Epithelial cell of proximal tubule (primary cell): ENCODE data around the gene NFYC. TPM values are rescaled to one million over a fixed set of nuclear protein-coding genes. Genes with fewer than 3 reads are reported as not detected.

Experiments
- DNase-seq: peaks from one replicate; pipeline ENCODE4 v3.0.0-alpha.2; 2011; ENCODE audit warnings: low read depth
- H3K4me3 ChIP-seq: 2 replicates; pipeline ENCODE4 v1.5.1; 2011; ENCODE audit warnings: low read depth, mild to moderate bottlenecking, low read length
- total RNA-seq: library from RNA; depleted of rRNA; stranded (reverse); fragments of >200 nt; gene quantifications from 2 replicates; pipeline ENCODE4 v1.2.3, GENCODE V29; 2015
- TF ChIP-seq, protein P1 (sequence below): conservative IDR thresholded peaks from 2 replicates; pipeline ENCODE4 v1.5.1; 2012; ENCODE audit warnings: low read depth, mild to moderate bottlenecking, low read length

The NFYC gene
- total RNA-seq, 1 donor from 2014 or later: 50.5 TPM

DNA sequence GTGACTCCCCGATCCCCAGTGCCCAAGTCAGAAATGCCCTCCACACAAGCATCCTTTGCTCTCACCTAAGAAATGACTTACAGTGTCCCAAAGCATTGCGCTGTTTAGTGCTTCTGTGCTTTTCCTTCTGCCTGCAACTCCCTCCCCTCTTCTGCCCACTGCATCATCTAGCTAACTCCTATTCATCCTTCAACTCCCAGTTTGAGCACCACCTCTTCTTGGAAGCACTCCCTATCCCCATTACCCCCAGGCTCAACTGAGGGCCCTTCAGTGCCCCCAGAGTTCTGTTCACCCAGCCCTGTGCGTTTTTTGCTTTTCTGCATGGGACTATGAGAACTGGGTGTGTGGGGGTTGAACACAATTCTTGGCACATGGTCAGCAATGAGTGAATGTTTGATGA is 102.1 kb downstream of the NFYC start:
- TF ChIP-seq, protein P1, sequence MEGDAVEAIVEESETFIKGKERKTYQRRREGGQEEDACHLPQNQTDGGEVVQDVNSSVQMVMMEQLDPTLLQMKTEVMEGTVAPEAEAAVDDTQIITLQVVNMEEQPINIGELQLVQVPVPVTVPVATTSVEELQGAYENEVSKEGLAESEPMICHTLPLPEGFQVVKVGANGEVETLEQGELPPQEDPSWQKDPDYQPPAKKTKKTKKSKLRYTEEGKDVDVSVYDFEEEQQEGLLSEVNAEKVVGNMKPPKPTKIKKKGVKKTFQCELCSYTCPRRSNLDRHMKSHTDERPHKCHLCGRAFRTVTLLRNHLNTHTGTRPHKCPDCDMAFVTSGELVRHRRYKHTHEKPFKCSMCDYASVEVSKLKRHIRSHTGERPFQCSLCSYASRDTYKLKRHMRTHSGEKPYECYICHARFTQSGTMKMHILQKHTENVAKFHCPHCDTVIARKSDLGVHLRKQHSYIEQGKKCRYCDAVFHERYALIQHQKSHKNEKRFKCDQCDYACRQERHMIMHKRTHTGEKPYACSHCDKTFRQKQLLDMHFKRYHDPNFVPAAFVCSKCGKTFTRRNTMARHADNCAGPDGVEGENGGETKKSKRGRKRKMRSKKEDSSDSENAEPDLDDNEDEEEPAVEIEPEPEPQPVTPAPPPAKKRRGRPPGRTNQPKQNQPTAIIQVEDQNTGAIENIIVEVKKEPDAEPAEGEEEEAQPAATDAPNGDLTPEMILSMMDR: no peak
- no peak overlapping the region for H3K4me3 ChIP-seq
- no peak for DNase-seq

- no peak for DNase-seq
- TF ChIP-seq, protein P1: no peak
- H3K4me3 ChIP-seq: no peak overlapping the region
Observed at GRCh38 chr1:40794048-40794447, 102.5 kb downstream of the NFYC start.

GRCh38 chr1:40794974-40795715 is 103.6 kb downstream of the NFYC start:
- H3K4me3 ChIP-seq: no peak overlapping the region
- no peak for DNase-seq
- TF ChIP-seq, protein P1: no peak

DNA sequence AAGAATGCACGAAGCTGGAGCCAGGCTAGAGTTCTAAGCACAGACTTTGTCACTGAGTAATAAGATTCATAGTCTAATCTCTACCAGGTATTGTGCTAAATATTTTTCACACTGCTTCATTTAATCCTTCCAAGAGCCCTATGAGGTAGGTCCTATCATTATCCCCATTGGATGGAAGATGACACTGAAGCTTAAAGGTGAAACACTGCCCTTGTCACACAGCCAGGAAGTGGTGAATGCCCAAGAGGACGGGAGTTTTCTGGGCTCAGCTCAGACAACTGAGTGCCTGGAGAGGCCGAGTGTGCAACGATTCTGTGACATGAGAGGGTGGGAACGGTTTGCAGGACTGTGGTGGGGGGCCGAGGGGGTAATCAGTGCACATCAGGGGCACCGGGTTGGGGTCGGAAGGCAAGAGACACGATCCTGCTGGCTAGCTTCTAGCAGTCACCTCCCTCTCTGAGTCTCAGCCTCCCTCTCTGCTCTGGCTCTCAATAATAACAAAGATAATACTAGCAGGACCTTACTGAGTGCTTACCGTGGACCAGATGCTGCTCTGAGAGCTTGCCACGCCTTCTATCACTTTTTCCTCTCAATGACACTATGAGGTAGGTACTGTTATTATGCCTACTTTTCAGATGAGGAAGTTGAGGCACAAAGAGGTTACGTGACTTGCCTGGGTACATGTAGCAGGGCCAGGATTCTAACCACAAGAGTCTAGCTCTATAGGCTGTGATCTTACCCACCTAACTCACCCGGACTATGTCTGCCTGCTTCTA is 104.5 kb downstream of the NFYC start:
- TF ChIP-seq, protein P1: no peak
- no peak for DNase-seq
- no peak overlapping the region for H3K4me3 ChIP-seq

GRCh38 chr1:40796939-40797667 is 105.6 kb downstream of the NFYC start:
- TF ChIP-seq, protein P1: no peak
- DNase-seq: no peak
- H3K4me3 ChIP-seq: no peak overlapping the region

- DNase-seq: no peak
- H3K4me3 ChIP-seq: no peak overlapping the region
- TF ChIP-seq, protein P1: no peak
Observed at GRCh38 chr1:40797668-40798010, 106.1 kb downstream of the NFYC start.
